ENCODE measurements around the gene BET1L. TPM values are rescaled to one million over a fixed set of nuclear protein-coding genes. Genes with fewer than 3 reads are reported as not detected.

Gene BET1L
- polyA plus RNA-seq, 1 of the 3 experiments (the other 2 are of a cell fraction) = 56.9 TPM

- peaks cover 75% of the 10 kb centered on the region for H3K79me2 ChIP-seq (ENCODE audit: insufficient read depth)
- H4K20me1 ChIP-seq (ENCODE audit: insufficient read depth) = peaks cover 45% of the 10 kb centered on the region
- no peaks in the 10 kb centered on the region for H3K27me3 ChIP-seq (ENCODE audit: insufficient read depth)
- TF ChIP-seq MEF2A (IDR thresholded peaks at IDR 0.05; ENCODE audit: borderline replicate concordance, low read depth) (no peak), SIN3A (IDR thresholded peaks at IDR 0.05; ENCODE audit: borderline replicate concordance, low read depth, low read length) (no peak), TCF12 (IDR thresholded peaks at IDR 0.05) (no peak), POLR2AphosphoS5 (IDR thresholded peaks at IDR 0.05; ENCODE audit: low read depth, low read length) (no peak), RXRA (IDR thresholded peaks at IDR 0.05; ENCODE audit: borderline replicate concordance, low read depth) (no peak), USF2 (IDR thresholded peaks at IDR 0.05; ENCODE audit: borderline replicate concordance, low read depth, low read length) (no peak), RFX5 (IDR thresholded peaks at IDR 0.05; ENCODE audit: low read length) (no peak), TAF1 (IDR thresholded peaks at IDR 0.05; ENCODE audit: borderline replicate concordance, low read depth, low read length) (no peak), MXI1 (IDR thresholded peaks at IDR 0.05; ENCODE audit: low read depth, low read length) (no peak), GABPA (IDR thresholded peaks at IDR 0.05; ENCODE audit: low read depth) (no peak), SMC3 (IDR thresholded peaks at IDR 0.05; ENCODE audit: low read depth, low read length) (no peak), ZBTB33 (IDR thresholded peaks at IDR 0.05; ENCODE audit: borderline replicate concordance, low read depth) (no peak), FOXM1 (IDR thresholded peaks at IDR 0.05; ENCODE audit: low read depth) (no peak), NRF1 (IDR thresholded peaks at IDR 0.05; ENCODE audit: low read depth, low read length) (no peak), EP300 (IDR thresholded peaks at IDR 0.05; ENCODE audit: borderline replicate concordance in 1 of 2, low read depth in 1 of 2, low read length in 1 of 2) (no peak), FOSL2 (IDR thresholded peaks at IDR 0.05; ENCODE audit: borderline replicate concordance, low read depth) (no peak), USF1 (IDR thresholded peaks at IDR 0.05; ENCODE audit: borderline replicate concordance, low read depth) (no peak)
- TF ChIP-seq, protein P1, sequence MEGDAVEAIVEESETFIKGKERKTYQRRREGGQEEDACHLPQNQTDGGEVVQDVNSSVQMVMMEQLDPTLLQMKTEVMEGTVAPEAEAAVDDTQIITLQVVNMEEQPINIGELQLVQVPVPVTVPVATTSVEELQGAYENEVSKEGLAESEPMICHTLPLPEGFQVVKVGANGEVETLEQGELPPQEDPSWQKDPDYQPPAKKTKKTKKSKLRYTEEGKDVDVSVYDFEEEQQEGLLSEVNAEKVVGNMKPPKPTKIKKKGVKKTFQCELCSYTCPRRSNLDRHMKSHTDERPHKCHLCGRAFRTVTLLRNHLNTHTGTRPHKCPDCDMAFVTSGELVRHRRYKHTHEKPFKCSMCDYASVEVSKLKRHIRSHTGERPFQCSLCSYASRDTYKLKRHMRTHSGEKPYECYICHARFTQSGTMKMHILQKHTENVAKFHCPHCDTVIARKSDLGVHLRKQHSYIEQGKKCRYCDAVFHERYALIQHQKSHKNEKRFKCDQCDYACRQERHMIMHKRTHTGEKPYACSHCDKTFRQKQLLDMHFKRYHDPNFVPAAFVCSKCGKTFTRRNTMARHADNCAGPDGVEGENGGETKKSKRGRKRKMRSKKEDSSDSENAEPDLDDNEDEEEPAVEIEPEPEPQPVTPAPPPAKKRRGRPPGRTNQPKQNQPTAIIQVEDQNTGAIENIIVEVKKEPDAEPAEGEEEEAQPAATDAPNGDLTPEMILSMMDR (IDR thresholded peaks at IDR 0.05) = no peak
- TF ChIP-seq, protein P2, sequence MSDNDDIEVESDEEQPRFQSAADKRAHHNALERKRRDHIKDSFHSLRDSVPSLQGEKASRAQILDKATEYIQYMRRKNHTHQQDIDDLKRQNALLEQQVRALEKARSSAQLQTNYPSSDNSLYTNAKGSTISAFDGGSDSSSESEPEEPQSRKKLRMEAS (IDR thresholded peaks at IDR 0.05; ENCODE audit: low read depth) = no peak
- H3K4me3 ChIP-seq (ENCODE audit: low read depth in 2 of 2, low read length in 1 of 2) = peak overlapping the region; percentile 78 to 97
- no peaks in the 10 kb centered on the region for H3K9me2 ChIP-seq
- peaks cover 42 to 53% of the 10 kb centered on the region in 2 experiments for H3K36me3 ChIP-seq (replicated peaks in 1 of 2; ENCODE audit: control insufficient read depth in 1 of 2, insufficient read depth in 2 of 2, low read length in 1 of 2)
- H3K4me2 ChIP-seq = peak overlapping the region; percentile 92
- peak overlapping the region; percentile 99 for H3K9ac ChIP-seq
- H3K4me1 ChIP-seq (ENCODE audit: control insufficient read depth in 1 of 2, insufficient read depth in 2 of 2, low read depth in 1 of 2, low read length in 1 of 2) = peaks cover 15 to 32% of the 10 kb centered on the region in 2 experiments; a peak in 3 of 4 replicates
- H2AFZ ChIP-seq (ENCODE audit: low read depth) = no peak overlapping the region
- WGBS (ENCODE audit: low lambda C conversion rate) = 3% methylated on average over 24 of the region's 39 CpGs
- H3F3A ChIP-seq (replicated peaks; ENCODE audit: insufficient read depth) = peaks cover 9% of the 10 kb centered on the region
- H3K9me3 ChIP-seq = no peaks in the 10 kb centered on the region
- POLR2A ChIA-PET = interaction anchor here (0.8 to 1.0 kb wide), 5 partner anchors 9 to 242 kb away, joined by 3 to 4 read pairs (median 3); partner anchors contain the start of genes PSMD13 and SIRT3
- peak overlapping the region; percentile 80 to 99 for H3K27ac ChIP-seq (ENCODE audit: low read depth in 2 of 2, low read length in 1 of 2)
- peak; percentile 56 for DNase-seq
- CTCF ChIA-PET = interaction anchor here (0.7 to 1.0 kb wide), 3 partner anchors 146 to 242 kb away, joined by 3 to 4 read pairs (median 4); no protein-coding TSS in a partner anchor
Measured at GRCh38 chr11:206526-207207, 532 bp downstream of the BET1L start.
